H9 (cell line): Measurements from ENCODE around the gene NUP85. TPM values are rescaled to one million over a fixed set of nuclear protein-coding genes. Genes with fewer than 3 reads are reported as not detected.
"Not testable (repeated sequence)": the region's sequence is repeated elsewhere in the genome, so short reads cannot be mapped to it uniquely, and the experiment has no call there.

Source experiments
- DNase-seq: peaks from one replicate; pipeline ENCODE4 v3.0.0-alpha.2; 2017
- H2AFZ ChIP-seq: one replicate; pipeline ENCODE4 v1.6.1; 2013; ENCODE audit warnings: mild to moderate bottlenecking, low read length, control low read depth, moderate library complexity
- H2AK5ac ChIP-seq: 2 replicates; pipeline ENCODE4 v1.6.1; 2013; ENCODE audit warnings: low read length, control low read depth, mixed read lengths; ENCODE audit not compliant: insufficient read length
- H2BK120ac ChIP-seq: one replicate; pipeline ENCODE4 v1.6.1; 2013; ENCODE audit warnings: low read depth, mild to moderate bottlenecking, low read length, control low read depth, inconsistent platforms; ENCODE audit not compliant: poor library complexity, severe bottlenecking
- H2BK12ac ChIP-seq: 2 replicates; pipeline ENCODE4 v1.6.1; 2013; ENCODE audit warnings: low read length, control low read depth, mixed read lengths, low read depth; ENCODE audit not compliant: insufficient read length
- H2BK15ac ChIP-seq: 2 replicates; pipeline ENCODE4 v1.6.1; 2013; ENCODE audit warnings: low read depth, low read length, control low read depth
- H2BK20ac ChIP-seq: one replicate; pipeline ENCODE4 v1.6.1; 2013; ENCODE audit warnings: low read depth, mild to moderate bottlenecking, low read length, control low read depth, inconsistent platforms; ENCODE audit not compliant: poor library complexity, severe bottlenecking
- H2BK5ac ChIP-seq: 2 replicates; pipeline ENCODE4 v1.6.1; 2013; ENCODE audit warnings: low read length, control low read depth, mixed read lengths; ENCODE audit not compliant: insufficient read length
- H3K14ac ChIP-seq: 2 replicates; pipeline ENCODE4 v1.6.1; 2013; ENCODE audit warnings: low read length, control low read depth; ENCODE audit not compliant: insufficient read depth
- H3K18ac ChIP-seq: 2 replicates; pipeline ENCODE4 v1.6.1; 2013; ENCODE audit warnings: low read depth, mild to moderate bottlenecking, mixed read lengths, low read length, control low read depth; ENCODE audit not compliant: insufficient read length
- H3K23ac ChIP-seq: 2 replicates; pipeline ENCODE4 v1.6.1; 2013; ENCODE audit warnings: low read length, control low read depth, mixed read lengths, low read depth; ENCODE audit not compliant: insufficient read length
- H3K23me2 ChIP-seq: 2 replicates; pipeline ENCODE4 v1.6.1; 2013; ENCODE audit warnings: low read depth, mild to moderate bottlenecking, mixed read lengths, low read length, control low read depth; ENCODE audit not compliant: insufficient read length, poor library complexity, severe bottlenecking
- H3K27ac ChIP-seq: 2 replicates; pipeline ENCODE4 v1.5.1; 2013; ENCODE audit warnings: low read length, control low read depth, mixed read lengths, low read depth; ENCODE audit not compliant: insufficient read length
- H3K27me3 ChIP-seq: 2 replicates; pipeline ENCODE4 v1.6.1; 2013; ENCODE audit warnings: low read length, control low read depth, inconsistent platforms; ENCODE audit not compliant: insufficient read depth
- H3K4ac ChIP-seq: 2 replicates; pipeline ENCODE4 v1.6.1; 2013; ENCODE audit warnings: low read depth, mild to moderate bottlenecking, control low read depth, inconsistent platforms, low read length, moderate library complexity
- H3K4me1 ChIP-seq: 2 replicates; pipeline ENCODE4 v1.6.1; 2013; ENCODE audit warnings: low read length, control low read depth, inconsistent platforms; ENCODE audit not compliant: insufficient read depth
- H3K4me2 ChIP-seq: 2 replicates; pipeline ENCODE4 v1.6.1; 2013; ENCODE audit warnings: low read length, control low read depth, mixed read lengths; ENCODE audit not compliant: insufficient read length, insufficient read depth
- H3K56ac ChIP-seq: 2 replicates; pipeline ENCODE4 v1.6.1; 2013; ENCODE audit warnings: low read depth, mild to moderate bottlenecking, mixed read lengths, low read length, control low read depth; ENCODE audit not compliant: insufficient read length
- H3K79me1 ChIP-seq: 2 replicates; pipeline ENCODE4 v1.6.1; 2013; ENCODE audit warnings: low read depth, mild to moderate bottlenecking, moderate library complexity, low read length, control low read depth, inconsistent platforms; ENCODE audit not compliant: insufficient read depth, poor library complexity, severe bottlenecking
- H3K79me2 ChIP-seq: 2 replicates; pipeline ENCODE4 v1.6.1; 2013; ENCODE audit warnings: low read length, control low read depth, inconsistent platforms; ENCODE audit not compliant: insufficient read depth
- H3K9ac ChIP-seq: 2 replicates; pipeline ENCODE4 v1.6.1; 2013; ENCODE audit warnings: low read length, control low read depth, mixed read lengths; ENCODE audit not compliant: insufficient read length; ENCODE audit errors: extremely low read depth
- H3K9me3 ChIP-seq: one replicate; pipeline ENCODE4 v1.6.1; 2013; ENCODE audit warnings: low read depth, low read length, inconsistent platforms; ENCODE audit not compliant: control insufficient read depth
- H3T11ph ChIP-seq: one replicate; pipeline ENCODE4 v1.6.1; 2013; ENCODE audit warnings: mild to moderate bottlenecking, low read length, control low read depth, inconsistent platforms
- H4K20me1 ChIP-seq: one replicate; pipeline ENCODE4 v1.6.1; 2013; ENCODE audit not compliant: control insufficient read depth, insufficient read length, insufficient read depth
- H4K5ac ChIP-seq: 2 replicates; pipeline ENCODE4 v1.6.1; 2013; ENCODE audit warnings: low read depth, mild to moderate bottlenecking, mixed read lengths, low read length, control low read depth; ENCODE audit not compliant: insufficient read length
- H4K8ac ChIP-seq: replicated peaks from 2 replicates; pipeline ENCODE4 v1.6.1; 2013; ENCODE audit warnings: low read length, control low read depth, mixed read lengths, low read depth; ENCODE audit not compliant: insufficient read length
- H4K91ac ChIP-seq: 2 replicates; pipeline ENCODE4 v1.6.1; 2013; ENCODE audit warnings: low read depth, mild to moderate bottlenecking, moderate library complexity, mixed read lengths, low read length, control low read depth; ENCODE audit not compliant: insufficient read length
- H3K27ac Mint-ChIP-seq, 3 experiments: 2 replicates in 2 of 3; 3 replicates in 1 of 3; pipeline ENCODE4 v1.8.0; 2020 to 2021; ENCODE audit warnings: mixed read lengths in 3 of 3, mild to moderate bottlenecking in 1 of 3, moderate library complexity in 1 of 3
- H3K27me3 Mint-ChIP-seq: 2 replicates; pipeline ENCODE4 v1.8.0; 2021; ENCODE audit warnings: low read depth, mild to moderate bottlenecking, moderate library complexity, mixed read lengths
- H3K36me3 Mint-ChIP-seq, 3 experiments: 2 replicates in 2 of 3; 3 replicates in 1 of 3; pipeline ENCODE4 v1.8.0; 2020 to 2021; ENCODE audit warnings: low read depth in 3 of 3, mixed read lengths in 3 of 3; ENCODE audit not compliant: insufficient read depth in 1 of 3
- H3K4me1 Mint-ChIP-seq, 2 experiments: 2 replicates each; pipeline ENCODE4 v1.8.0; 2020; ENCODE audit warnings: mixed read lengths in 2 of 2
- H3K4me3 Mint-ChIP-seq, 2 experiments: 2 replicates in 1 of 2; 3 replicates in 1 of 2; pipeline ENCODE4 v1.8.0; 2020 to 2021; ENCODE audit warnings: mild to moderate bottlenecking in 2 of 2, mixed read lengths in 2 of 2, moderate library complexity in 1 of 2
- H3K9me3 Mint-ChIP-seq, 2 experiments: 2 replicates in 1 of 2; 3 replicates in 1 of 2; pipeline ENCODE4 v1.8.0; 2020; ENCODE audit warnings: mild to moderate bottlenecking in 2 of 2, mixed read lengths in 2 of 2, moderate library complexity in 1 of 2
- WGBS: extraction: QIAGEN DNeasy Blood & Tissue Kit; methylation state at CpG from one replicate; pipeline ENCODE4 v1.1.7; 2013; ENCODE audit warnings: missing lambda C conversion rate, low lambda C conversion rate, mixed read lengths; ENCODE audit not compliant: insufficient read length; ENCODE audit errors: extremely low coverage; 5-methylcytosine and 5-hydroxymethylcytosine counted together
- long read RNA-seq: library from polyadenylated mRNA; unstranded; transcript quantifications from one replicate; pipeline ENCODE4 v2.0.0, GENCODE V29; 2020
- total RNA-seq: library from RNA; stranded (reverse); gene quantifications from 2 replicates; pipeline ENCODE4 v1.2.1, GENCODE V29; 2021
- TF ChIP-seq, protein P1 (sequence below): fragments of 200-600 bp; sonication (generic); conservative IDR thresholded peaks from 3 replicates; pipeline ENCODE4 v1.8.0; 2021; ENCODE audit warnings: antibody characterized with exemption, mild to moderate bottlenecking

The NUP85 gene
- total RNA-seq: 136 and 145 TPM in 2 replicates
- long read RNA-seq, transcript NUP85-210 (18 exons, 1,890 nt): minor isoform, 17 of 405 reads
- long read RNA-seq, transcript NUP85-201 (19 exons, 2,121 nt): major isoform, 252 of 405 reads
- long read RNA-seq, partial matches to known transcripts: 26 of 405 reads
- long read RNA-seq, other reads (novel, unspliced or antisense): 106 of 405 reads

- Histone ChIP-seq H3K27ac (peak within 1 kb of the TSS; percentile 54), H4K91ac (no peak within 1 kb of the TSS), H4K20me1 (no peaks in the 10 kb centered on the region), H2BK5ac (peak within 1 kb of the TSS; percentile 75), H3K27me3 (no peaks in the 10 kb centered on the region), H3K9ac (peak within 1 kb of the TSS; percentile 93), H3K79me2 (peaks cover 9% of the 10 kb centered on the region), H2AK5ac (no peak within 1 kb of the TSS), H3K18ac (peak within 1 kb of the TSS; percentile 96), H3K56ac (peak within 1 kb of the TSS; percentile 1), H3K79me1 (no peaks in the 10 kb centered on the region), H4K5ac (peak within 1 kb of the TSS; percentile 17), H2BK20ac (no peak within 1 kb of the TSS), H2BK15ac (no peak within 1 kb of the TSS), H4K8ac (no peak within 1 kb of the TSS), H3K23ac (no peak within 1 kb of the TSS), H2AFZ (peak within 1 kb of the TSS; percentile 74), H2BK12ac (no peak within 1 kb of the TSS), H3T11ph (no peak within 1 kb of the TSS), H3K4me1 (no peaks in the 10 kb centered on the region), H3K4me2 (peak within 1 kb of the TSS; percentile 99), H3K4ac (no peak within 1 kb of the TSS; the same call in 1 of the 2 replicates), H3K14ac (peak within 1 kb of the TSS; percentile 97), H3K23me2 (peaks cover 6% of the 10 kb centered on the region), H2BK120ac (no peak within 1 kb of the TSS), H3K9me3 (no peaks in the 10 kb centered on the region)
- Mint-ChIP-seq H3K4me3 (peak within 1 kb of the TSS; percentile 94 to 99), H3K9me3 (no peaks in the 10 kb centered on the region), H3K36me3 (peaks cover 13 to 22% (median 20%) of the 10 kb centered on the region in 3 experiments; a peak in 6 of 7 replicates), H3K4me1 (peaks cover 5 to 10% of the 10 kb centered on the region in 2 experiments), H3K27me3 (no peaks in the 10 kb centered on the region; the same call in 1 of the 2 replicates), H3K27ac (peak within 1 kb of the TSS; percentile 100)
- peak; percentile 97 for DNase-seq
- TF ChIP-seq, protein P1, sequence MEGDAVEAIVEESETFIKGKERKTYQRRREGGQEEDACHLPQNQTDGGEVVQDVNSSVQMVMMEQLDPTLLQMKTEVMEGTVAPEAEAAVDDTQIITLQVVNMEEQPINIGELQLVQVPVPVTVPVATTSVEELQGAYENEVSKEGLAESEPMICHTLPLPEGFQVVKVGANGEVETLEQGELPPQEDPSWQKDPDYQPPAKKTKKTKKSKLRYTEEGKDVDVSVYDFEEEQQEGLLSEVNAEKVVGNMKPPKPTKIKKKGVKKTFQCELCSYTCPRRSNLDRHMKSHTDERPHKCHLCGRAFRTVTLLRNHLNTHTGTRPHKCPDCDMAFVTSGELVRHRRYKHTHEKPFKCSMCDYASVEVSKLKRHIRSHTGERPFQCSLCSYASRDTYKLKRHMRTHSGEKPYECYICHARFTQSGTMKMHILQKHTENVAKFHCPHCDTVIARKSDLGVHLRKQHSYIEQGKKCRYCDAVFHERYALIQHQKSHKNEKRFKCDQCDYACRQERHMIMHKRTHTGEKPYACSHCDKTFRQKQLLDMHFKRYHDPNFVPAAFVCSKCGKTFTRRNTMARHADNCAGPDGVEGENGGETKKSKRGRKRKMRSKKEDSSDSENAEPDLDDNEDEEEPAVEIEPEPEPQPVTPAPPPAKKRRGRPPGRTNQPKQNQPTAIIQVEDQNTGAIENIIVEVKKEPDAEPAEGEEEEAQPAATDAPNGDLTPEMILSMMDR: no peak
- no CpG with 5 or more reads among the region's 57 CpGs for WGBS
Observed at GRCh38 chr17:75205037-75205792, at the start of gene NUP85. Gene NUP85 (plus strand): TSS chr17:75205679. CDS start chr17:75205762, 83 bp downstream.

GRCh38 chr17:75158480-75158879 lies 47.0 kb upstream of the NUP85 start:
- H3K23ac ChIP-seq, DNase-seq, H3K9me3 Mint-ChIP-seq, H4K8ac ChIP-seq, H3K4me3 Mint-ChIP-seq, H3K23me2 ChIP-seq, H3K56ac ChIP-seq, H2AFZ ChIP-seq, H3K4me2 ChIP-seq, H2BK15ac ChIP-seq, H4K20me1 ChIP-seq, H2BK12ac ChIP-seq, H2BK5ac ChIP-seq, H3K27me3 Mint-ChIP-seq, H2BK20ac ChIP-seq, H3K79me2 ChIP-seq, H4K5ac ChIP-seq, H3K4ac ChIP-seq, H2AK5ac ChIP-seq, H3K27ac Mint-ChIP-seq, H3K27me3 ChIP-seq, H3K14ac ChIP-seq, H3K18ac ChIP-seq, H3K27ac ChIP-seq, H3K4me1 ChIP-seq, H3K79me1 ChIP-seq, H3T11ph ChIP-seq, H3K9me3 ChIP-seq, H4K91ac ChIP-seq, H2BK120ac ChIP-seq, H3K9ac ChIP-seq: not testable (repeated sequence)
- no CpG with 5 or more reads among the region's 8 CpGs for WGBS
- Mint-ChIP-seq H3K4me1 (peaks cover 11 to 18% of the 10 kb centered on the region in 2 experiments), H3K36me3 (peaks cover 4 to 14% (median 4%) of the 10 kb centered on the region in 3 experiments; a peak in 5 of 7 replicates)
